SU-DHL-6 (cell line): ENCODE measurements around the gene BAX.

Source experiments
- H2AFZ ChIP-seq: fragments of 200-600 bp; sonication (generic); 2 replicates; pipeline ENCODE4 v1.6.1; 2014; ENCODE audit warnings: low read depth, mild to moderate bottlenecking, moderate library complexity, mixed read lengths, antibody characterized with exemption, low read length; ENCODE audit not compliant: severe bottlenecking
- H3F3A ChIP-seq: fragments of 200-600 bp; shearing (Covaris generic); 2 replicates; pipeline ENCODE4 v1.6.0; 2016; ENCODE audit warnings: antibody characterized with exemption, mild to moderate bottlenecking; ENCODE audit not compliant: insufficient read depth
- H3K27ac ChIP-seq: fragments of 200-600 bp; sonication (generic); 2 replicates; pipeline ENCODE4 v1.5.1; 2016; ENCODE audit warnings: low read depth, mild to moderate bottlenecking, low read length, moderate library complexity, mixed read lengths
- H3K27me3 ChIP-seq: fragments of 200-600 bp; sonication (generic), shearing (Covaris generic); 2 replicates; pipeline ENCODE4 v1.6.0; 2014; ENCODE audit warnings: mild to moderate bottlenecking, low read length
- H3K36me3 ChIP-seq: fragments of 200-600 bp; sonication (generic); 2 replicates; pipeline ENCODE4 v1.6.1; 2014; ENCODE audit warnings: mild to moderate bottlenecking, low read length, mixed read lengths
- H3K4me2 ChIP-seq: fragments of 300-600, 200-600 bp; shearing (Covaris generic), sonication (generic); 2 replicates; pipeline ENCODE4 v1.6.0; 2014; ENCODE audit warnings: low read length, low read depth, mild to moderate bottlenecking; ENCODE audit not compliant: poor library complexity, severe bottlenecking
- H3K4me3 ChIP-seq: fragments of 200-600 bp; sonication (generic); 2 replicates; pipeline ENCODE4 v1.5.1; 2014; ENCODE audit warnings: antibody characterized with exemption, low read length, mild to moderate bottlenecking, mixed read lengths; ENCODE audit not compliant: insufficient read depth, poor library complexity, severe bottlenecking
- H3K79me2 ChIP-seq: fragments of 200-600 bp; sonication (generic); 2 replicates; pipeline ENCODE4 v1.6.1; 2014; ENCODE audit warnings: mild to moderate bottlenecking, low read length, moderate library complexity; ENCODE audit not compliant: insufficient read depth
- H3K9ac ChIP-seq: fragments of 200-600 bp; sonication (generic); 2 replicates; pipeline ENCODE4 v1.7.0; 2014; ENCODE audit warnings: mild to moderate bottlenecking, low read length
- H3K9me2 ChIP-seq: fragments of 200-600 bp; sonication (generic); replicated peaks from 2 replicates; pipeline ENCODE4 v1.6.1; 2014; ENCODE audit warnings: low read length; ENCODE audit not compliant: insufficient read depth
- H3K9me3 ChIP-seq: fragments of 200-600 bp; sonication (generic); 2 replicates; pipeline ENCODE4 v1.6.1; 2014; ENCODE audit warnings: low read length, mixed read lengths; ENCODE audit not compliant: insufficient read depth
- H4K20me1 ChIP-seq: fragments of 200-600 bp; sonication (generic); 2 replicates; pipeline ENCODE4 v1.6.1; 2014; ENCODE audit warnings: low read depth, mild to moderate bottlenecking, antibody characterized with exemption, low read length, moderate library complexity, mixed read lengths
- EZH2phosphoT487 ChIP-seq: fragments of 200-600 bp; sonication (generic), shearing (Covaris generic); conservative IDR thresholded peaks from 2 replicates; pipeline ENCODE4 v1.6.1; 2018; ENCODE audit warnings: mild to moderate bottlenecking, antibody characterized with exemption, low read length, moderate library complexity, mixed read lengths
- TF ChIP-seq, protein P1 (sequence below): fragments of 200-600 bp; sonication (generic); IDR thresholded peaks from one replicate; pipeline ENCODE4 v1.5.1; 2017; ENCODE audit warnings: antibody characterized with exemption, mild to moderate bottlenecking, low read length, moderate library complexity; ENCODE audit not compliant: insufficient read depth, poor library complexity, severe bottlenecking

BAX gene

DNA sequence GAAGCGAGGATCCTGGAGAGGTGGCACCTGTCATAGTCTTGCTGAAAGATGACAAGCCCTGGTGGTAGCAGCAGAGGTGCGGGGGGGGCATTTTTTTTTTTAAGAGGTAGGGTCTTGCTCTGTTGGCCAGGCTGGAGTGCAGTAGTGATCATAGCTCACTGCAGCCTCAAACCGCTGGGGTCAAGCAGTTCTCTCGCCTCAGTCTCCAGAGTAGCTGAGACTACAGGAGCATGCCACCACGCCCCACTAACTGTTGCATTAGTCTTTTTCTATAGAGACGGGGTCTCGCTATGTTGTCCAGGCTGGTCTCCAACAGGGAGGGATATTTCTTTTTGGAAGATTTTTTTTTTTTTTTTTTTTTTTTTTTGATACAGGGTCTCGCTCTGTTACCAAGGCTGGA lies 3.3 kb downstream of the BAX start:
- Histone ChIP-seq H4K20me1 (no peaks in the 10 kb centered on the region), H3K27me3 (no peaks in the 10 kb centered on the region), H3K27ac (no peak overlapping the region), H3K4me3 (no peak overlapping the region), H3K79me2 (peaks cover 17% of the 10 kb centered on the region), H3K9ac (no peak overlapping the region), H3F3A (peaks cover 21% of the 10 kb centered on the region), H3K9me2 (no peaks in the 10 kb centered on the region), H2AFZ (no peak overlapping the region), H3K9me3 (no peaks in the 10 kb centered on the region), H3K36me3 (no peaks in the 10 kb centered on the region), H3K4me2 (no peak overlapping the region)
- TF ChIP-seq, protein P1, sequence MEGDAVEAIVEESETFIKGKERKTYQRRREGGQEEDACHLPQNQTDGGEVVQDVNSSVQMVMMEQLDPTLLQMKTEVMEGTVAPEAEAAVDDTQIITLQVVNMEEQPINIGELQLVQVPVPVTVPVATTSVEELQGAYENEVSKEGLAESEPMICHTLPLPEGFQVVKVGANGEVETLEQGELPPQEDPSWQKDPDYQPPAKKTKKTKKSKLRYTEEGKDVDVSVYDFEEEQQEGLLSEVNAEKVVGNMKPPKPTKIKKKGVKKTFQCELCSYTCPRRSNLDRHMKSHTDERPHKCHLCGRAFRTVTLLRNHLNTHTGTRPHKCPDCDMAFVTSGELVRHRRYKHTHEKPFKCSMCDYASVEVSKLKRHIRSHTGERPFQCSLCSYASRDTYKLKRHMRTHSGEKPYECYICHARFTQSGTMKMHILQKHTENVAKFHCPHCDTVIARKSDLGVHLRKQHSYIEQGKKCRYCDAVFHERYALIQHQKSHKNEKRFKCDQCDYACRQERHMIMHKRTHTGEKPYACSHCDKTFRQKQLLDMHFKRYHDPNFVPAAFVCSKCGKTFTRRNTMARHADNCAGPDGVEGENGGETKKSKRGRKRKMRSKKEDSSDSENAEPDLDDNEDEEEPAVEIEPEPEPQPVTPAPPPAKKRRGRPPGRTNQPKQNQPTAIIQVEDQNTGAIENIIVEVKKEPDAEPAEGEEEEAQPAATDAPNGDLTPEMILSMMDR, result no peak
- TF ChIP-seq EZH2phosphoT487, result no peak

DNA sequence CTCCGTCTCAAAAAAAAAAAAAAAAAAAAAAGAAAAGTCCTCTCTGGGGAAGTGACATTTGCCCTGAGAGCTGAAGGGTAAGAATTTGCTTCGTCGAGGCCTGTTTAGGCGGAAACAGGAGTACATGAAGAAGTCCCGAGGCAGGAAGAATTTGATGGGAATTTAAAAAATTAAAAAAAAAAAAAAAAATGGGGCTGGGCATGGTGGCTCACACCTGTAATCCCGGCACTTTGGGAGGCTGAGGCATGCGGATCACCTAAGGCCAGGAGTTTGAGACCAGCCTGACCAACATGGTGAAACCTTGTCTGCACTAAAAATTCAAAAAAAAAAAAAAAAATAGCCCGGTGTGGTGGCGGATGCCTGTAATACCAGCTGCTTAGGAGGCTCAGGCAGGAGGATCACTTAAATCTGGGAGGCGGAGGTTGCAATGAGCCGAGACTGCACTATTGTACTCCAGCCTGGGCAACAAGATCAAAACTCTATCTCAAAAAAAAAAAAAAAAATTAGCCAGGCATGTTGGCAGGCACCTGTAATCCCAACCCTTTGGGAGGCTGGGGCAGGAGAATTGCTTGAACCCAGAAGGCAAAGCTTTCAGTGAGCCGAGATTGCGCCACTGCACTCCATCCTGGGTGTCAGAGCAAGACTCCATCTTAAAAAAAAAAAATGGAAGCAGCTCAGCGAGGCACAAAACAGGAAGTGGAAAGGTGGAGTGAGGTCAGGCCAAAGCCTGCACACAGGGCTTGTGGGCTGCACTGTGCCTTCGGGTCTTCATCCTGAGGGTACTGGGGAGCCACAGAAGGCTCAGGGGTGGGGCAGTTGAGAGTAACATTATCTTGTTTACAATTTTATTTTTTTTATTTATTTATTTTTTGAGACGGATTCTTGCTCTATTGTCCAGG lies 4.9 kb downstream of the BAX start:
- Histone ChIP-seq H4K20me1 (no peaks in the 10 kb centered on the region), H3K27ac (no peak overlapping the region), H3K9me2 (no peaks in the 10 kb centered on the region), H3F3A (peaks cover 34% of the 10 kb centered on the region), H3K4me2 (no peak overlapping the region), H3K36me3 (no peaks in the 10 kb centered on the region), H3K9me3 (no peaks in the 10 kb centered on the region), H3K9ac (no peak overlapping the region), H2AFZ (no peak overlapping the region), H3K79me2 (peaks cover 17% of the 10 kb centered on the region), H3K27me3 (no peaks in the 10 kb centered on the region), H3K4me3 (no peak overlapping the region)
- TF ChIP-seq, protein P1, result no peak
- TF ChIP-seq EZH2phosphoT487, result no peak

DNA sequence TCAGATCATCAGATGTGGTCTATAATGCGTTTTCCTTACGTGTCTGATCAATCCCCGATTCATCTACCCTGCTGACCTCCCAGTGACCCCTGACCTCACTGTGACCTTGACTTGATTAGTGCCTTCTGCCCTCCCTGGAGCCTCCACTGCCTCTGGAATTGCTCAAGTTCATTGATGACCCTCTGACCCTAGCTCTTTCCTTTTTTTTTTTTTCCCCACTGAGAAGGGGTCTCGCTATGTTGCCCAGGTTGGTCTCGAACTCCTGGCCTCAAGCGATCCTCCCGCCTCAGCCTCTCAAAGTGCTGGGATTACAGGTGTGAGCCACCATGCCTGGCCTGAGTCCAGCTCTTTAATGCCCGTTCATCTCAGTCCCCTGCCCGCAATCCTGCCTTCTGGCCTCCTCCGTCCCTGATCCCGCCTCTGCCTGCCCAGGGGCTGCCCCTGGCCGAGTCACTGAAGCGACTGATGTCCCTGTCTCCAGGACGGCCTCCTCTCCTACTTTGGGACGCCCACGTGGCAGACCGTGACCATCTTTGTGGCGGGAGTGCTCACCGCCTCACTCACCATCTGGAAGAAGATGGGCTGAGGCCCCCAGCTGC lies 6.5 kb downstream of the BAX start:
- Histone ChIP-seq H3K27ac (no peak overlapping the region; the same call in 1 of the 2 replicates), H3K9me2 (no peaks in the 10 kb centered on the region), H3K27me3 (no peaks in the 10 kb centered on the region), H3K4me2 (no peak overlapping the region), H3K4me3 (no peak overlapping the region), H3K9ac (no peak overlapping the region), H3K79me2 (peaks cover 13% of the 10 kb centered on the region), H2AFZ (no peak overlapping the region), H4K20me1 (no peaks in the 10 kb centered on the region), H3F3A (peaks cover 36% of the 10 kb centered on the region), H3K9me3 (no peaks in the 10 kb centered on the region), H3K36me3 (no peaks in the 10 kb centered on the region)
- TF ChIP-seq EZH2phosphoT487, result no peak

DNA sequence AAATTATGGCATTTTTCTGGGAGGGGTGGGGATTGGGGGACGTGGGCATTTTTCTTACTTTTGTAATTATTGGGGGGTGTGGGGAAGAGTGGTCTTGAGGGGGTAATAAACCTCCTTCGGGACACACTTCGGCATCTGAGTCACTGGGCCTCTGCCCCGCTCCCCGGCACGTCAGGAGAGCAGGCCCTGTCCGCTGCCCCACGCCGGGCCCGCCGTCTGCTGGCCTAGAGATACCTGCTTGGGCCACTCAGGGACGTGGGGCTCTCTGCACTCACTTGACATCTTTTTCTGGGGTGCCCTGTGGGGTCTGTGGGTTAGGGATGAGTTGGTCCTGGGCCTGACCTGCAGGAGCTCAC lies 7.0 kb downstream of the BAX start:
- H3F3A ChIP-seq, result peaks cover 40% of the 10 kb centered on the region

More for the DNA sequence above, 7.0 kb downstream of the BAX start:
- H3K36me3 ChIP-seq, result no peaks in the 10 kb centered on the region
- H3K9me2 ChIP-seq, result no peaks in the 10 kb centered on the region
- no peaks in the 10 kb centered on the region for H3K9me3 ChIP-seq
- H3K27ac ChIP-seq, result peak overlapping the region; percentile 91
- no peak overlapping the region for H3K4me2 ChIP-seq
- no peaks in the 10 kb centered on the region for H4K20me1 ChIP-seq
- no peak overlapping the region for H3K4me3 ChIP-seq
- no peak for TF ChIP-seq EZH2phosphoT487
- TF ChIP-seq, protein P1, result no peak
- peak overlapping the region; percentile 62; the same call in 1 of the 2 replicates for H3K9ac ChIP-seq
- H3K27me3 ChIP-seq, result no peaks in the 10 kb centered on the region
- no peak overlapping the region for H2AFZ ChIP-seq
- H3K79me2 ChIP-seq, result peaks cover 14% of the 10 kb centered on the region
